ENCODE measurements around the gene PIK3CB. TPM values are rescaled to one million over a fixed set of nuclear protein-coding genes. Genes with fewer than 3 reads are reported as not detected.

Gene PIK3CB
- total and polyA plus RNA-seq, 9 donors: 10.6 to 27.1 (median 16.5) TPM

DNA sequence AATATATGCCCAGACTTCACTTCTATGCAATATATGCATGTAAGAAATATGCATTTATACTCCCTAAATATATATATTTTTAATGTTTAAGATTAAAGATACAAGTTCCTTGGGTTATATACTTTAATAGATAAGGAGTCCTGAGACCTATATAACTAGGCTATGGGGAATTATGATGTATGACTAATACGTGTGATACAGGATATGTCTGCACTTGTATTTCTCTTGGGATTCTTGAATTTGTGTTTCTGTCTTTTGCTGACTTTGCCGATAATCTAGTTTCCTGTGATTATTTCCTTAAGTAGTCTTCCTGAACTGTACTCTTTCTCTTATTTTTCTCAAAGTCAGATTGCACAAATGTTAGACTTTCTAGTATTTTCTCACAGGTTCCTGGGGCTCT lies 109.6 kb downstream of the PIK3CB start:
- 45 to 90% (median 68%) methylated on average over 2 of the region's 2 CpGs for WGBS, 3 donors
- TF ChIP-seq POLR2A (IDR thresholded peaks at IDR 0.05) (no peak), CTCF (IDR thresholded peaks at IDR 0.05) (no peak), EP300 (IDR thresholded peaks at IDR 0.05) (no peak)
- intact Hi-C loops (cut with DNase I): no loop called here

DNA sequence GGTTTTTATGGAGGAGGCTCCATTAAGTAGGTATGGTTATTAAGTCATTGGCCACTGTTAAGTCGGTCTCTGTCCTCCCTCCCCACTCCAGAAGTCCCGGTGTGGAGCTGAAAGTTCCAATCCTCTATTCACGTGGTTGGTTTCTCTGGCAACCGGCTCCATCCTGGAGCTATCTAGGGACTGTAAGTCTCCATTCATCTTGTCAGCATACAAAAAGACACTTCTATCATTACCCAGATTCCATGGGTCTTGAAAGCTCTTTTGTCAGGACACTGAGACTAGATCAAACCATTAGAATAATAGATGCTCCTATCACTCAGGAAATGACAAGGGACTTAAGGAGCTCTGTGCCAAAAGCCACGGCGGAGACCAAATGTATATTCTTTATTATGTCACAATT lies 110.3 kb downstream of the PIK3CB start:
- H3K9me3 ChIP-seq: no peaks in the 10 kb centered on the region
- H3K27ac ChIP-seq: no peak overlapping the region
- H3K4me3 ChIP-seq: no peak overlapping the region
- no peak for DNase-seq
- WGBS, 3 donors: 93 to 94% (median 93%) methylated on average over 6 of the region's 6 CpGs
- H3K4me1 ChIP-seq (ENCODE audit: insufficient read depth): peaks cover 2% of the 10 kb centered on the region
- H3K36me3 ChIP-seq: no peaks in the 10 kb centered on the region
- TF ChIP-seq EP300 (IDR thresholded peaks at IDR 0.05) (no peak), CTCF (IDR thresholded peaks at IDR 0.05) (no peak), POLR2A (IDR thresholded peaks at IDR 0.05) (no peak)
- intact Hi-C loops (cut with DNase I): no loop called here
- H3K27me3 ChIP-seq: no peaks in the 10 kb centered on the region

More for the DNA sequence above, 109.6 kb downstream of the PIK3CB start:
- H3K27me3 ChIP-seq: no peaks in the 10 kb centered on the region
- H3K27ac ChIP-seq: no peak overlapping the region
- H3K9me3 ChIP-seq: no peaks in the 10 kb centered on the region
- peaks cover 2% of the 10 kb centered on the region for H3K4me1 ChIP-seq (ENCODE audit: insufficient read depth)
- no peak for DNase-seq
- H3K4me3 ChIP-seq: no peak overlapping the region
- H3K36me3 ChIP-seq: no peaks in the 10 kb centered on the region

DNA sequence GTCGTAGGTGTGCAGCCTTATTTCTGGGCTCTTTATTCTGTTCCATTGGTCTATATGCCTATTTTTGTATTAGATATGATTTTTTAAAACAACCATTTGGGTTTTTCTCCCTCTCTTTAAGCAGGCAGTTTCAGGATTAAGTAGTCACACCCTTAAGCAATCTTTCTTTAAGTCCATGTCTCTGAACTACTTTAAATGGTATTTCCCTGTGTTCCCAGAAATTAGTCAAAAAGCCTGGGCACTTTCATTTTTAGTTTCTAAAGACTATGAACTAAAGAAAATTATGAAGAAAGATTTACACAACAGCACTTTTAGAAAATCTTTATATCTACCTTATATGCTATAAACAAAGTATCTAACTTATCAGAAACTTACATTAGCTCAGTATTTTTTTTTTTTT lies 115.9 kb downstream of the PIK3CB start:
- H3K36me3 ChIP-seq: no peaks in the 10 kb centered on the region
- H3K27me3 ChIP-seq: no peaks in the 10 kb centered on the region
- no peak overlapping the region for H3K4me3 ChIP-seq
- 83 to 91% (median 89%) methylated on average over 1 of the region's 1 CpG for WGBS, 3 donors
- DNase-seq: no peak
- intact Hi-C loops (cut with DNase I): no loop called here
- H3K4me1 ChIP-seq (ENCODE audit: insufficient read depth): no peaks in the 10 kb centered on the region
- TF ChIP-seq POLR2A (IDR thresholded peaks at IDR 0.05) (no peak), EP300 (IDR thresholded peaks at IDR 0.05) (no peak), CTCF (IDR thresholded peaks at IDR 0.05) (no peak)
- H3K27ac ChIP-seq: no peak overlapping the region
- no peaks in the 10 kb centered on the region for H3K9me3 ChIP-seq

DNA sequence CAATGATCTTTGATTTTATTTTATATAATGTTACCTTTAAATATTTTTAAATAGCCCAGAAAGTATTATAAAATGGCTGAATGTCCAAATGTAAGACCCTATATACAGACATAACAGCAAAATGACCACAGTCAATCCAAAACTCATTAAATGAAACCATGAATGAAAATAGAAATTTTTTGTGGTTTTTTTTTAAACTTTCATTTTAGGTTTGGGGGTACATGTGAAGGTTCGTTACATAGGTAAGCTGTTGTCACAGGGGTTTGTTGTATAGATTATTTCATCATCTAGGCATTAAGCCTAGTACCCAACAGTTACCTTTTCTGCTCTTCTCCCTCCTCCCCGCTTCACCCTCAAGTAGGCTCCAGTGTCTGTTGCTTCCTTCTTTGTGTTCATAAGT lies 117.4 kb downstream of the PIK3CB start:
- H3K27ac ChIP-seq: no peak overlapping the region
- H3K9me3 ChIP-seq: no peaks in the 10 kb centered on the region
- intact Hi-C loops (cut with DNase I): no loop called here
- WGBS, 3 donors: 90 to 95% (median 94%) methylated on average over 2 of the region's 2 CpGs
- H3K4me3 ChIP-seq: no peak overlapping the region
- DNase-seq: no peak
- TF ChIP-seq CTCF (IDR thresholded peaks at IDR 0.05) (no peak), EP300 (IDR thresholded peaks at IDR 0.05) (no peak), POLR2A (IDR thresholded peaks at IDR 0.05) (no peak)
- H3K36me3 ChIP-seq: no peaks in the 10 kb centered on the region
- no peaks in the 10 kb centered on the region for H3K4me1 ChIP-seq (ENCODE audit: insufficient read depth)
- H3K27me3 ChIP-seq: no peaks in the 10 kb centered on the region

DNA sequence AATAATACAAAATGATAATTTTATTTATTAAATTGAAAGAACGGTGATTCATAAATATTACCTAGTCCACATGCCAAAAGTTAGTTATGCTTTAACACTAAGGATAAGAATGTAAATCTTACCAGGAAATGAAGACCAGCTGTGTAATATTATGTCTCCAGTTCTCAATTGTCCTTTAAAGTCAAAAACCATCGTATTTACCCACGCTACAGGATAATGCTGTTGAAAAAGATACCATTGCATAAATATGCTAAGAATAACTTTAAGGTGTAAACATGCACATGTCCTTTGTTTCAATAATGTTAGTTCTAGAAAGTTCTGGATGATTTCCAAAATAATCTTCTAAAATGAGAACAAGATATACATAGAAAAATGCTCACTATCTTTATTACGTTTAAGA lies 122.6 kb downstream of the PIK3CB start:
- DNase-seq: no peak
- no peak overlapping the region for H3K4me3 ChIP-seq
- intact Hi-C loops (cut with DNase I): no loop called here
- no peak for TF ChIP-seq CTCF (IDR thresholded peaks at IDR 0.05)
- TF ChIP-seq POLR2A (IDR thresholded peaks at IDR 0.05): no peak
- no peak for TF ChIP-seq EP300 (IDR thresholded peaks at IDR 0.05)
- WGBS, 3 donors: 19 to 42% (median 19%) methylated on average over 4 of the region's 4 CpGs
- no peaks in the 10 kb centered on the region for H3K27me3 ChIP-seq
- no peaks in the 10 kb centered on the region for H3K36me3 ChIP-seq
- no peaks in the 10 kb centered on the region for H3K9me3 ChIP-seq
- no peak overlapping the region for H3K27ac ChIP-seq
- no peaks in the 10 kb centered on the region for H3K4me1 ChIP-seq (ENCODE audit: insufficient read depth)
